ENCODE measurements around the gene HOXD9. TPM values are rescaled to one million over a fixed set of nuclear protein-coding genes. Genes with fewer than 3 reads are reported as not detected.

HOXD9 gene
- total and polyA plus RNA-seq, 2 of the 8 experiments (the other 6 are each of a cell fraction or from before 2014, with no cell fraction given), result not detected

DNA sequence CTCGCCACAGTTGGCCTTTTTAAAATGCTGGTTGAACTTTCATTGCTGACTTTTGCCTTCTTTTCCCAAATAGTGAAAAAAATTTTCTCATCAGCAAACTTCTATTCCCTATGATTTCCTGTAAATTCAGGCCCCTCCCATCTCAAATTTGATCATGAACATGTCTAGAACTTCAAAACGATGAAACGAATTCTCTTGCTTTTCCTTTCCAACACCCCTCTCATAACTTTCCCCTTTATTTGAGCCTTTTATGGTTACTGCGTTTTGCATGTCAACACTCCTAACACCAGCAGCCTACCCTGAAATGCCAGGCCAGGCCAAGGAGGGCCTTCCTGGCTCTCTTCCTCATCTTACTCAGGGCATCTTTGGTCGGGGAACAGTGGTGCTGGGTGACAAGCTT lies 31.7 kb upstream of the HOXD9 start:
- no peak for DNase-seq (ENCODE audit: low read depth in 1 of 2, low spot score in 2 of 2)
- Histone ChIP-seq H3K4me3 (ENCODE audit: extremely low read depth in 1 of 4, insufficient read depth in 2 of 4, low read depth in 3 of 4, low read length in 4 of 4) (no peak overlapping the region), H3K4ac (replicated peaks; ENCODE audit: insufficient read length, low read depth, low read length) (no peak overlapping the region), H2BK5ac (ENCODE audit: low read depth, low read length) (no peak overlapping the region), H3K27me3 (replicated peaks in 1 of 4; ENCODE audit: control insufficient read depth in 3 of 4, extremely low read depth in 1 of 4, insufficient read depth in 3 of 4, low read length in 3 of 4) (peaks cover 92 to 99% (median 98%) of the 10 kb centered on the region in 4 experiments), H3K9me3 (ENCODE audit: insufficient read depth in 2 of 2, low read depth in 1 of 2, low read length in 1 of 2) (no peaks in the 10 kb centered on the region; a peak in 1 of 4 replicates), H2BK20ac (ENCODE audit: low read length) (no peak overlapping the region), H2BK120ac (replicated peaks; ENCODE audit: low read depth, low read length) (no peak overlapping the region), H3K56ac (replicated peaks; ENCODE audit: insufficient read length, low read depth, low read length) (no peak overlapping the region), H3K23ac (ENCODE audit: insufficient read length) (no peak overlapping the region), H3K27ac (ENCODE audit: low read depth, low read length) (no peak overlapping the region), H2BK12ac (ENCODE audit: low read depth, low read length) (no peak overlapping the region), H3K79me1 (ENCODE audit: low read depth, low read length) (no peaks in the 10 kb centered on the region), H2AFZ (ENCODE audit: low read length) (no peak overlapping the region), H4K91ac (replicated peaks; ENCODE audit: insufficient read length, low read length) (no peak overlapping the region), H2AK5ac (ENCODE audit: low read depth, low read length) (no peak overlapping the region), H3K79me2 (ENCODE audit: control insufficient read depth in 1 of 2, insufficient read depth in 2 of 2, low read length in 2 of 2) (no peaks in the 10 kb centered on the region), H4K8ac (ENCODE audit: extremely low read depth, insufficient read depth, low read length) (no peak overlapping the region), H3K4me2 (ENCODE audit: insufficient read depth in 1 of 2, low read depth in 2 of 2, low read length in 2 of 2) (no peak overlapping the region), H2BK15ac (ENCODE audit: low read length) (no peak overlapping the region), H3K9ac (replicated peaks in 1 of 4; ENCODE audit: extremely low read depth in 1 of 4, low read depth in 3 of 4, low read length in 3 of 4) (no peak overlapping the region), H3K18ac (ENCODE audit: extremely low read depth, low read length) (no peak overlapping the region), H4K20me1 (replicated peaks in 1 of 2; ENCODE audit: control insufficient read depth in 1 of 2, insufficient read depth in 2 of 2, low read length in 2 of 2) (peaks cover 19 to 36% of the 10 kb centered on the region in 2 experiments), H4K5ac (ENCODE audit: insufficient read length, low read depth, low read length) (no peak overlapping the region), H3K4me1 (replicated peaks in 1 of 4; ENCODE audit: control insufficient read depth in 3 of 4, insufficient read depth in 4 of 4, low read length in 3 of 4) (peaks cover 0 to 12% (median 9%) of the 10 kb centered on the region in 4 experiments; a peak in 6 of 7 replicates), H3K14ac (ENCODE audit: insufficient read length) (no peak overlapping the region), H3K23me2 (ENCODE audit: low read depth, low read length) (peaks cover 2% of the 10 kb centered on the region; the same call in 1 of the 2 replicates), H3K36me3 (ENCODE audit: control insufficient read depth in 2 of 4, insufficient read depth in 4 of 4, low read length in 3 of 4) (peaks cover 0 to 5% (median 0%) of the 10 kb centered on the region in 4 experiments; a peak in 1 of 8 replicates)
- POLR2A ChIA-PET (ENCODE audit: partially characterized antibody), result no interaction called here
- no peak for FAIRE-seq
- TF ChIP-seq RNF2 (IDR thresholded peaks at IDR 0.05; ENCODE audit: borderline replicate concordance, low read depth, low read length, missing control alignments, poor library complexity, severe bottlenecking), result no peak
- peak; percentile 33; the same call in 1 of the 2 replicates for TF ChIP-seq CBX8 (IDR thresholded peaks at IDR 0.05; ENCODE audit: borderline replicate concordance, low read depth, low read length)
- CTCF ChIA-PET (ENCODE audit: partially characterized antibody), result interaction anchor here (0.6 to 2.5 kb wide), 4 partner anchors 8 to 12 kb away, joined by 3 to 12 read pairs (median 5); no protein-coding TSS in a partner anchor
- 33% methylated on average over 5 of the region's 5 CpGs; no CpG with 5 or more reads in 1 of the 2 experiments for WGBS, 2 experiments (ENCODE audit: extremely low coverage in 1 of 2, insufficient coverage in 1 of 2, insufficient read length in 1 of 2, insufficient replicate concordance in 2 of 2, low coverage in 1 of 2, low lambda C conversion rate in 2 of 2, missing lambda C conversion rate in 1 of 2)
